ENCODE data around the gene EGR1. TPM values are rescaled to one million over a fixed set of nuclear protein-coding genes. Genes with fewer than 3 reads are reported as not detected.

The EGR1 gene
- total RNA-seq, 1 donor from 2014 or later, result 64.4 TPM

- Mint-ChIP-seq H3K9me3 (no peaks in the 10 kb centered on the region), H3K27ac (peak overlapping the region; percentile 76), H3K36me3 (no peaks in the 10 kb centered on the region), H3K4me3 (peak overlapping the region; percentile 16), H3K27me3 (no peaks in the 10 kb centered on the region), H3K4me1 (ENCODE audit: unreplicated experiment) (peaks cover 6% of the 10 kb centered on the region)
- DNase-seq (ENCODE audit: extremely low spot score, unreplicated experiment), result no peak
- no peak for TF ChIP-seq CTCF (conservative IDR thresholded peaks at IDR 0.05)
Measured at GRCh38 chr5:138482638-138483037, 17.4 kb downstream of the EGR1 start.

GRCh38 chr5:138488481-138488945 is 23.2 kb downstream of the EGR1 start:
- Mint-ChIP-seq H3K9me3 (no peaks in the 10 kb centered on the region), H3K27me3 (peaks cover 8% of the 10 kb centered on the region), H3K4me1 (ENCODE audit: unreplicated experiment) (peaks cover 21% of the 10 kb centered on the region), H3K4me3 (peak overlapping the region; percentile 25), H3K36me3 (no peaks in the 10 kb centered on the region), H3K27ac (peak overlapping the region; percentile 21)
- DNase-seq (ENCODE audit: extremely low spot score, unreplicated experiment), result no peak
- TF ChIP-seq CTCF (conservative IDR thresholded peaks at IDR 0.05), result no peak

GRCh38 chr5:138489683-138490061 is 24.4 kb downstream of the EGR1 start:
- no peak for TF ChIP-seq CTCF (conservative IDR thresholded peaks at IDR 0.05)
- peak overlapping the region; percentile 81 for H3K4me3 Mint-ChIP-seq
- peaks cover 8% of the 10 kb centered on the region for H3K27me3 Mint-ChIP-seq
- no peaks in the 10 kb centered on the region for H3K36me3 Mint-ChIP-seq
- DNase-seq (ENCODE audit: extremely low spot score, unreplicated experiment), result no peak
- peak overlapping the region; percentile 60 for H3K27ac Mint-ChIP-seq
- peaks cover 21% of the 10 kb centered on the region for H3K4me1 Mint-ChIP-seq (ENCODE audit: unreplicated experiment)
- no peaks in the 10 kb centered on the region for H3K9me3 Mint-ChIP-seq

- Mint-ChIP-seq H3K27me3 (peaks cover 8% of the 10 kb centered on the region), H3K27ac (peak overlapping the region; percentile 60), H3K4me3 (peak overlapping the region; percentile 81), H3K9me3 (no peaks in the 10 kb centered on the region), H3K4me1 (ENCODE audit: unreplicated experiment) (peaks cover 21% of the 10 kb centered on the region), H3K36me3 (no peaks in the 10 kb centered on the region)
- no peak for TF ChIP-seq CTCF (conservative IDR thresholded peaks at IDR 0.05)
- no peak for DNase-seq (ENCODE audit: extremely low spot score, unreplicated experiment)
Measured at GRCh38 chr5:138490648-138491283, 25.5 kb downstream of the EGR1 start.

GRCh38 chr5:138491284-138491648 is 26.0 kb downstream of the EGR1 start:
- DNase-seq (ENCODE audit: extremely low spot score, unreplicated experiment), result no peak
- H3K9me3 Mint-ChIP-seq, result no peaks in the 10 kb centered on the region
- no peaks in the 10 kb centered on the region for H3K36me3 Mint-ChIP-seq
- H3K4me1 Mint-ChIP-seq (ENCODE audit: unreplicated experiment), result peaks cover 21% of the 10 kb centered on the region
- H3K4me3 Mint-ChIP-seq, result peak overlapping the region; percentile 81
- peaks cover 8% of the 10 kb centered on the region for H3K27me3 Mint-ChIP-seq
- TF ChIP-seq CTCF (conservative IDR thresholded peaks at IDR 0.05), result no peak
- peak overlapping the region; percentile 60 for H3K27ac Mint-ChIP-seq
